Bone marrow (tissue), 2 donors: ENCODE results near the gene ADAM23.
"Not testable (repeated sequence)": the region's sequence is repeated elsewhere in the genome, so short reads cannot be mapped to it uniquely, and the experiment has no call there.

Experiments used
- DNase-seq, 2 donors: peaks; one replicate each; lab custom pipeline; 2025; lab: John Stamatoyannopoulos, UW

The ADAM23 gene, protein sequence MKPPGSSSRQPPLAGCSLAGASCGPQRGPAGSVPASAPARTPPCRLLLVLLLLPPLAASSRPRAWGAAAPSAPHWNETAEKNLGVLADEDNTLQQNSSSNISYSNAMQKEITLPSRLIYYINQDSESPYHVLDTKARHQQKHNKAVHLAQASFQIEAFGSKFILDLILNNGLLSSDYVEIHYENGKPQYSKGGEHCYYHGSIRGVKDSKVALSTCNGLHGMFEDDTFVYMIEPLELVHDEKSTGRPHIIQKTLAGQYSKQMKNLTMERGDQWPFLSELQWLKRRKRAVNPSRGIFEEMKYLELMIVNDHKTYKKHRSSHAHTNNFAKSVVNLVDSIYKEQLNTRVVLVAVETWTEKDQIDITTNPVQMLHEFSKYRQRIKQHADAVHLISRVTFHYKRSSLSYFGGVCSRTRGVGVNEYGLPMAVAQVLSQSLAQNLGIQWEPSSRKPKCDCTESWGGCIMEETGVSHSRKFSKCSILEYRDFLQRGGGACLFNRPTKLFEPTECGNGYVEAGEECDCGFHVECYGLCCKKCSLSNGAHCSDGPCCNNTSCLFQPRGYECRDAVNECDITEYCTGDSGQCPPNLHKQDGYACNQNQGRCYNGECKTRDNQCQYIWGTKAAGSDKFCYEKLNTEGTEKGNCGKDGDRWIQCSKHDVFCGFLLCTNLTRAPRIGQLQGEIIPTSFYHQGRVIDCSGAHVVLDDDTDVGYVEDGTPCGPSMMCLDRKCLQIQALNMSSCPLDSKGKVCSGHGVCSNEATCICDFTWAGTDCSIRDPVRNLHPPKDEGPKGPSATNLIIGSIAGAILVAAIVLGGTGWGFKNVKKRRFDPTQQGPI

DNA sequence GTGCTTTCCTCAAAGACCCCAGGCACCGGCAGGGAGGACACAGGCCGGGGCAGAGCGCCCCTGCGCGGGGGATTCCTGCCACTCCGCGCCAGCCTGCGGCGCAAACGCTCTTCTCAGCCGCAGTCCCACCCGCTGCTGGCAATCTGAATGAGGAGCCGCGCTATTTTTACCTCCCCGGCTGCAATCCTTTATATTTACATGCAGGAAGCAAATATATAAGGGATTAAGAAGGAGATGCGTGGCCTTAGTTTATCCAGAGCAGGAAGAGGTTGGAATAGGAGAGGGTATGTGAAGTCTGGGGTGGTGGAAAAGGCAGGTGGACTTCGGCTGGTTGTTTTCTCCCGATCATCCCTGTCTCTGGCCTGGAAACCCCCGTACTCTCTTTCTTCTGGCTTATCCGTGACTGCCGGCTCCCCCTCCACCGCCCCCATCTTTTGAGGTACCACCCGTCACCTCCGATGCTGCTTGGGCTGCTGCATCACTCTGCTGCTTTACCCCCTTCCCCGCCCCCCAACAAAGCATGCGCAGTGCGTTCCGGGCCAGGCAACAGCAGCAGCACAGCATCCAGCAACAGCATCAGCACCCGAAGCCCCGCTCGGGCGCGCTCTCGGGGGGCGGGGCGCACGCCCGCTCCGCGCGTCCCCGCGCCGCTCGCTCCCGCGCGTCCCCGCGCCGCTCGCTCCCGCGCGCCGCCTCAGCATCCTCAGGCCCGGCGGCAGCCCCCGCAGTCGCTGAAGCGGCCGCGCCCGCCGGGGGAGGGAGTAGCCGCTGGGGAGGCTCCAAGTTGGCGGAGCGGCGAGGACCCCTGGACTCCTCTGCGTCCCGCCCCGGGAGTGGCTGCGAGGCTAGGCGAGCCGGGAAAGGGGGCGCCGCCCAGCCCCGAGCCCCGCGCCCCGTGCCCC is at the start of gene ADAM23:
Gene ADAM23 (plus strand): TSS at position 700 of the 902 bp plus-strand sequence. CDS start 335 bp downstream, outside the sequence.
- DNase-seq: no peak

DNA sequence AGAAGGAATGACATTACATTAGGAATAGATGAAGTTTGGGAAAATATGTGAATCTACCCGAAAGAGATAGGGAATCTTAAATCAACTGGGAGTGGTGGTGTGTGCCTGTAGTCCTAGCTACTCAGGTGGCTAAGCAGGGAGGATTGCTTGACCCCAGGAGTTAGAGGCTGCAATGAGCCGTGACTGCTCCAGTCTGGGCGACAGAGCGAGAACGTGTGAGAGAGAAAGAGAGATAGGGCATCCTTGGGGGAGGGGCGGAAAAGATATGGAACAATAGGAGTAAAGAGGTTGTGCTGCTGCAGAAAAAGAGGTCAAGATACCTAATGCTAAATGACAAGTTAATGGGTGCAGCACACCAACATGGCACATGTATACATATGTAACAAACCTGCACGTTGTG is 47.1 kb upstream of the ADAM23 start:
- no peak for DNase-seq

DNA sequence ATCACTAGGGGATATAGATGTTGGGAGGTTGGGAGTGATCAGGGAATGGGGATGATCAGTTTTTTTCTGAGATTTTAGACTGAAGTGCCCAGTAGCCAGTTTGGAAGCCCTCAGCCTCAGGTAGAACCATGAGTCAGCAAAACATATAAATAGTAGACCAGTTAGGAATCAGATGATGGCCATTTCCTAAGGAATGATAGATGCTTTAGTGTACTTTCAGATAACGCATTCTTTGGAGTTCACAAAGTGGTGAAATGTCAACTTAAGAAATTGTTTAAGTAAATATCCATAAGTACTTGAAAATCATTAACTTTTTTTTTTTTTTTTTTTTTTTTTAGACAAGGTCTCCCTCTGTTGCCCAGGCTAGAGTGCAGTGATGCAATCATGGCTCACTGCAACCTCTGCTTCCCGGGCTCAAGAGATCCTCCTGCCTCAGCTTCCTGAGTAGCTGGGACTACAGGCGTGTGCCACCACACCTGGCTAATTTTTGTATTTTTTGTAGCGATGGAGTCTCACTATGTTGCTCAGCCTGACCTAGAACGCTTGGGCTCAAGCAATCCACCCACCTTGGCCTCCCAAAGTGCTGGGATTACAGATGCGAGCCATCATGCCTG is 40.3 kb upstream of the ADAM23 start:
- not testable (repeated sequence) for DNase-seq

DNA sequence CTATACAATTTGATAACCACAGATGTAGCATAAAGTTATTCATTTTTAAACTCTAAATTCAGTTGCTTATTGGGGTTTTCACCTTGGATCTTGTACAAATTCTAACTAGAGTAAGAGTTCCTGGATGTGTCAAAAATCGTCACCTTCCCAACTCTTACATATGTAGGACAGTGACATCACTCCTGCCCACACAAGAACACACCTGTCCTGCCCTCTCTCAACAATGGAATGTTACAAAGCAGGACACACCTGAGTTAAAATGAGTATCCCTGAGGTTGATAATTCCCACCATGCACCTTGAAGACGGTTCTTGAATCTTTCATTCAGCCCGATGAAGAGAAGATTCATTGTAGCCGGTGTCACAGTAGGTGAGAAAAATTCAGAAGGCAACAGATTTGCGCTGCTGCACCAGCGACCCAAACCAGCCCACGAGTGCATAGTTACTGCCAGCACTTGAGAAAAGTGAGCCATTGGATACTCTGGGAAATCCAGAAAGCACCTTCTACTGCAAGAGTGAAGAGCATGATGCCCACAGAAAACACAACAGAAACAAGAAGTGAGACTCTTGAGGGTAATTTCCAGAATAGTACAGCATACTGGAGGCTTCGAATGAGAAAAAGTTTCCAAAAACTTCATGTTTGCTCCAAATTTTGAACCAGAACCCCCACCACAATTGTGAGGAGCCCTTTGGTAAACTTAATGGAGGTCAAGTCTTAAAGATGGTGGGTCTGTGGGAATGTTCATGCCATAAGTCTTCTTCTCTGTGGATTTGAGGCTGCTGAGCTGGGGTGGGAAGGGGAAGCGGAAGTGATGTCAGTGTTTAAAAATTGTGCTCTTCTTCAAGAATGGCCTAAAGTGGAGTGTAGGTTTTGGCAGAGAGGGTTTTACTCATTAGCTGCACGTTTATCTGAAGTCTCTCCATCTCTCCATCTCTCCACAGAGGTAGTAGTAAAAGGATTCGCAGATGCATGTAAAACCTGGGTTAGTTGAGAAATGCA is 34.7 kb upstream of the ADAM23 start:
- DNase-seq: no peak

DNA sequence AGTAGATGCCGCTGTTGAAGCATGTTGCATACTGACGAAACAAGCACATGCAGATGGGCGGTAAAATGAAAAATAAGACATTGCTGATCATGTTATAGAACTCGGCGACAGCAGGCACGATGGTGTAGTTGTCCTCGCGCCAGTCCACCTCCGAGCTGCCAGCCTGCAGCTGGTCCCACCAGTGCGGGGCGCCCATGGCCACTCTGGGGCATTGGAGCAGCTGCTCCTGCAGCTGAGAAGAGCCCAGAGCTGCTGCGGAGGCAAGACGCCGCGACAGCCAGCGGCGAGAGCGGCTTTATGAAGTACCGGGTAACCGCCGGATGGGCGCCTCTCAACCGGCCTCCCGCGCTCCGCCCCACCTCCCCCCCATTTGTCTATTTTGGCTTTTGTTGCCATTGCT is 32.6 kb upstream of the ADAM23 start:
- no peak for DNase-seq

DNA sequence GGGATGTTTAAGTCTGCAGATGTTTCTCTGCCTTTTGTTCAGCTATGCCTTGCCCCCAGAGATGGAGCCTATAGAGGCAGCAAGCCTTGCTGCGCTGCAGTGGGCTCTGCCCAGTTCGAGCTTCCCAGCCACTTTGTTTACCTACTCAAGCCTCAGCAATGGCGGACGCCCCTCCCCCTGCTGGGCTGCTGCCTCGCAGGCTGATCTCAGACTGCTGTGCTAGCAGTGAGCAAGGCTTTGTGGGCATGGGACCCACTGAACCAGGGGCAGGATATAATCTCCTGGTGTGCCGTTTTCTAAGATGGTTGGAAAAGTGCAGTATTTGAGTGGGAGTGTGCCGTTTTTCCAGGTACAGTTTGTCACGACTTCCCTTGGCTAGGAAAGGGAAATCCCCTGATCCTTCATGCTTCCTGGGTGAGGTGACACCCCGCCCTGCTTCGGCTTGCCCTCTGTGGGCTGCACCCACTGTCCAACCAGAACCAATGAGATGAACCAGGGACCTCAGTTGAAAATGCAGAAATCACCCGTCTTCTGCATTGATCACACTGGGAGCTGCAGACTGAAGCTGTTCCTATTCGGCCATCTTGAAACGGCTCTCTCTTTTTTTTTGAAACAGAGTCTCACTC is 27.6 kb upstream of the ADAM23 start:
- DNase-seq: no peak

DNA sequence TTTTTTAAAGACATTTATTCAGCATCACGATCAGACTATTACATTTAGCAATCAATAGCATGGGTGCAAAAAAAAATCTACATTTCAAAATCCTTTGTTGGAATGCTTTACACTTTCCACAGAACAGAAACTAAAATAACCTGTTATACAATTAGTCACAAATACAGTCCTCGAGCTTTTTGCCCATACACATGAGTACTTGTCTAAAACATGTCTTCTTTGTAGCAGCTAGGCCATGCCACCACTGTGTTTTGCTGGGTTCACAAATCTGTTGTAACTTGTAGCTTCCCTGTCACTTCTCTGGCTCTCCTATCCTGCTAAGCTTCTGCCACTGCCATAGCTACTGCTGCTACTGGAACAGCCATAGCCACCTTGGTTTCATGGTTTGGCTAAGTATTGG is 24.4 kb upstream of the ADAM23 start:
- no peak for DNase-seq

DNA sequence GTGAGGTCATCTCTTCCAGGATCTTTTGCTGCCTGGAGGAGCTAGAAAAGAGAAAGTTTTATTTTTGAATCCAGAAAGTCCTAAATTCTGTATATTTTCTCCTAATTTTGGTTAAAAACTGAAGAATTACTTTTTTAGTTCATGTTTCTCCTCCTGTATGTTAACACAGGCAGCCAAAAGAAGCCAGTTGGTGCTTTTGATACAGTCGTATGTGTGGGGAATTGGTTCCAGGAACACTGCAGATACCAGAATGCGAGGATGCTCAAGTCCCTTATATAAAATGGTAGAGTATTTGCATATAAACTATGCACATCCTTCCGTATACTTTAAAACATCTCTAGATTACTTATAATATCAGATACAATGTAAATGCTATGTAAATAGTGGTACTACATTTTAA is 22.6 kb upstream of the ADAM23 start:
- DNase-seq: no peak

DNA sequence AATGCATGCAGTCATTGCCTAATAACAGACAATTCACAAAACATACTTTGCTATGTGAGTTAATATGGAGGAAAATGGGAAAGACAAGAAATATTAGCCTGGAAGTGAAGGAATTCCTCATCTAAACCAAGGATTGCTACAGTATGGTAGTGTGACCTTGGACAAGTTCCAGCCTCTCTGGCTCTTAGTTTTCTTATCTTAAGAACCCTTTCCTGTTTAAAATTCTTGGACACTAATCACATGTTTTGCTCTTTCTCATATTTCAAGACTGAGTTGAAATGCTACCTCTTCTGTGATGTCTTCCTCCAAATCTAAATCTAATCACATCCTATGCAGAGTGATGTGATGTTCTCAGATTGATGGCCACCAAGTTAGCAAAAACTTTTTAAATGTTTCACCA is 20.8 kb upstream of the ADAM23 start:
- DNase-seq: no peak

DNA sequence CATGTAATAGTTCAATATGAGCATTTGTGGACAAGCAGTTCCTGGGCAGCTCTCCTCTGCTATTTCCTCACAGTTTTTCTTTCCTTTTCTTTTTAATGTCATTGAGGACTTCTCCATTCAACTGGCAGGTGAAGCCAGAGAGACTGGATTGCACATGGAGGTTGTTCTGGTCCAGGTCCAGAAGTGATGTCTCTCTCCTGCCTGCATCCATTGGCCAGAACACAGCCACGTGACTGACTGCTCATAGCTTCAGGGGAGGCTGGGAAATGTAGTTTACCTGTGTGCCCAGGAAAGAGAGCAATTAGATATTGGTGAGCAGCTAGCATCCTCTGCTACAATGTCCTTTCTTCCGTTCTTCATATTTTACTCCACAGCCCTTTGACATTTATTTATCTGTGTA is 20.2 kb upstream of the ADAM23 start:
- DNase-seq: no peak

DNA sequence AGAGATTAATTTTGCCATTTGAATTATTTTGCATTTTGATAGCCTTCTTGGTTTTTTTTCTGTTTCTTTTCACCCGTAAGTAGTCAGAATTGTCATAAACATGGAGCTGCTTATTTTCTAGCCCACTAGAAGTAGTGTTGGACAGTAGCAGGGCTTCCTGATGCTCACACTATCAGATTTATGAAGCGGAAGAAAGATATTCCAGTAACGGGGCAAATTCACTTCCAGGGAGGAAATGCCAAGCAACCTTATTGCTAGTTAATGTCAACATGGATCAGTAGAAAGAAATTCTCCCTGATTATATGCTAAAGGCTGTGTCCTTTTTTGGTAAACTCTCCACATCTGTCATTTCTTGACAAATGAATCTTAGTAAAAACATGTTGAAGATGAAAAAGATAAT is 19.2 kb upstream of the ADAM23 start:
- no peak for DNase-seq

DNA sequence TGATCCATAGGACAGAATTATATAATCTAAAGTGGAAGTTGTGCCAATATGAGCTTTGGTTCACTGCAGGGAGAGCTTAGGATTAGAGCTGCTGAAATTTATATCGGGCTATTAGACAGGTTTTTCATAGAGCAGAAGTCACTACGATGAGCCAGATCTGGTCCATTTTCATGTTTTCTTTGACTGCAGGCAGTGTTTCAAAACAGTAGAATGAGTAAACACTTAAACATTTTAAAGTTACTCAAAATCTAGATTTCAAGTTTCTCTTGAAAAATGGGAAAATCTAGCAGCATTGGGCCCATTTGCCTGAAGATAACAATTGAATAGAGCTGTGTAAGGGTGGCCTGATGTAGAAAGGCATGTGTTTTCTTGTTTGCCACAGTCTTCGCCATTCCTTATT is 14.5 kb upstream of the ADAM23 start:
- DNase-seq: no peak

DNA sequence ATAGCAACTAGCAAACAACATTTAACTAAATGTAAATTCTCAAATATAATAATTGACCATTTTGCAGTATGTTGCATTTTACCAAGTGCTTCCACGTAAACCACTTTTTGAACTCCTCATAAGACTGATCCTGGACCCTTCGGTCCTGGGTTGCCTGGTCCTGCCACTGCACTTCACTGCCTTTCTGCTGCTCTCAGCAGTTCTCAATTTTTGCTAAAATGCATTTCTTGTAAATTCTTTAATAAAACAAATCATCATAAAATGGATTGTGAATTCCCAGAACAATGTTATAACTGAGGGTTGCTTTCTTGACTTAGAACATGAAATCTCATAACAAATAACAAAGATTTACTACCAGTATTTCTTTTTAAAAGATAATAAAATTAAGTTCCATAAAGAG is 12.9 kb upstream of the ADAM23 start:
- DNase-seq: no peak

DNA sequence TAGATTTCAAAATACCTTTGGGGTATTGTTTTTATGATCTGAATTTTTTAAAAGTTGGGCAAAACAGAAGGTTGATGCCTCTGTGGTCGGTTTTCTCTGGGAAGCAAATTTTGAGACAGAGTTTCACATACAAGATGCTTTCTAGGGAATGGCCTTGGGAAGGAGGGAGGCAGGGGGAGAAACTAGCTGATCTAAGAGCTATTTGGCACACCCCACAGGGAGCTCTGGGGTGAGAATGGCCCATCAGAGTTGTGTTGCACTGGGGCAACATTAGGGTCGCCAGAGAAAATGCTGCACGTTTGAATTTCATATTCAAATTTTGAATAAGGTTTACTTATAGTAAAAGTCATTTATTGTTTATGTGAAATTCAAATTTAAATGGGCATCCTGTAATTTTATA is 11.9 kb upstream of the ADAM23 start:
- DNase-seq: no peak

DNA sequence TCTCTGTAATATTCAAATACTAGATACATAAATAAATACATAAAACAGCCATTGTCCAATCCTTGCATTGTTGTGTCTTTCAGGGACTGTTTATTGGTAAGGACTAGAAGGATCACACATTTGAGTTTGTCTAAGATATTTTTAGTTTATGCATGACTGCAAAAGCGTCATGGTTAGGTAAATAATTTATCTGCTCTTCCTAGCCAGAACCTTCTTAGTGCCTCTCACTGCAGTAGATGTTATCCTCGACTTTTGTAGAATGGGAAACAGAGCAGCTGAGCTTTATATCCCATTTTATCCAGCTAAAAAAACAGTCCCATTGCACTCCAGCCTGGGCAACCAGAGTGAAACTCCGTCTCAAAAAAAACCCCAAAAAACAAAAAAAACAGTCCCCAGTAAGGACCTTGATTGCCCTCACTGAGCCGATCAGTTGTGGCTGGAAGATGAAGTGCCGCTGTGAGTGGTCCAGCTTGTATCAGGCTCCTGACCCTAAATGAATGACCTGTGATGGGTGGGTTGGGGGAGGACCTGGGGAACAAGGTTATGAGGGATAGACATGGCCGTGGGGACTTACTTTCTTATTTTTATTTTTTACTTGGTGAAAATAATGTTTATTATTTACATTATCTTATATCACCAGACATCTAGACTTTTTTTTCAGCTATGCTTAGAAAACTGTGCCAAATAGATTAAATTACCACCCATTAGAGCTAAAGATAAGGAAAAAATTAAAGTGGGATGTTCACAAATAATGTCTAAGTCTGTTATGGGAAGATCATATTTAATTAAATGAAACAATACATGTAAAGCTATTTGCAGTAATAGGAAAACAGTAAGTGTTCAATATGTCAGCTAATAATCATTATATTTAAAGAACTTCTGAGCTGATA is 10.9 kb upstream of the ADAM23 start:
- no peak for DNase-seq

DNA sequence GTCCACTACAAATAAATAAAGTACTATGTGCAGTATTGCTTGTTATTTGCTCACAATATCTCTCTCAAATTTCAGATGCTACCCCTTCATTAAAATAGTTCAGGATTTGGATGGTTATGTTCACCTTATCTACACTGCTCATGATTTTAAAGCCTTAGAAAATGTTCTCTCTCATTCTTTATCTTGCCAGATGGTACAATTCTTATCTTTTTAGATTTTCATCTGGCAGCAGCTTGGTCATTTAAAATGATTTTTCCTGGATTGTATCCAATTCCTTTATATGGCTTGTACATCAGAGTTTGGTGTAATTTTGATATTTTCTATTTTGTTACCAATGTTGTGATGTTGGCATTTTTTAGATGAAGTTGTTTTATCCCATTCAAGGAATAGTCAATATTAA is 10.1 kb upstream of the ADAM23 start:
- no peak for DNase-seq

DNA sequence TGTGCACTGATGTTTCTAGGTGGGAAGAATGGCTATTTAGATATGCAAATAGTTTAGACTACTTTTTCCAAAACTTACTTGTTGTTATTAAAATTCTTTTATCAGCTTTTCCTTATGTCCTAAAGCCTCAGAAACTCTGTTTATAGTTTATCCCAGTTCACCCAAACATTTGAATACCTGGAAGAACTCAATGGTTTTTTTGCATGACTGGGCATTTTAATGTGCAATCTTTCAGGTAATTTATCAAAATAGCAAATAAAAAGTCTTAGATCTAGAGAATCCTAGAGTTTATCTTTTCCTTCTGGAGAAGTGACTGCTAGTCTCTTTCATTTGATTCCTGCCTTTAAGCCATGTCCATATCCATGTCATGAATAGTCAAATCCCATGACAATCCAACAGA is 9.6 kb upstream of the ADAM23 start:
- DNase-seq: no peak

DNA sequence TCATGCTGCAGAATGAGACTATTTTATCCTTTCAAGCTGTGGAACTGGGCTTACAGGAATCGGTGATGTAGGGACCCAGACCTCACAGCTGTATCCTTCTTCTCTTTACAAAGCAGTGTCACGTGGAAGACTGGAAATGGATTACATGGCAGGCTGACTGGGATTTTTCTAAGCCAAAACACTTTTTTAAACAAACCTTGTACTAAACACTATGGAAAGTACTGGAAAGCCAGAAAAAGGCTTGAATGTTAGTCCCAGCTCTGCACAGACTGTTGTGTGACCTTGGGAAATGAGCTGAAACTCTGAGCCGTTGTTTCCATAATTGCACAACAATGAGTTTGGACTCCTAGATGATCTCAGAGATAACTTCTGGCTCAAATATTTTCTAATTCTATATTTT is 7.6 kb upstream of the ADAM23 start:
- no peak for DNase-seq

DNA sequence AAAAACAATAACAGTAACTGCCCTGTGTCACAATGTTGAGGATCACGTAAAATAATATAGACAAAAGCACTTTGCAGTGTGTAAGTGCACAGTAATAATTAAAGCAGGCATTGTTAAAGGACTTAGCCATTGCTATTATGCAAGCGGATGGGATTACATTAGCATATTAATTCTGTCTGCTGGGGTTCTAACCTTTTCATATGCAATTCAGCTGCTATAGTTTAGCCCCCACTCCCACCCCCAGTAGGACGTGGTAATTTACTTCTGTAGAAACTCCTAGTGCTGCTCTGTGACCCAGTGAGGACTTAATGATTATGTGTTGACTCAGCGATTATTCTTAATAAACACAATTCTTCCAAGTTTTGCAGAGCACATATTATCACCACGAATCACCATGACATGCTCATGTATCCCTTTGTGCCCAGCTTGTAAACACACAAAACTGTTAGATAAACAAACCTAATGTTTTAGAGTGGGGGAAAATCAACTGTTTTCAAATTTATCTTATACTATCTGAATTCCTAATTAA is 5.1 kb upstream of the ADAM23 start:
- no peak for DNase-seq
